Retinal pigment epithelial cell (primary cell): Measurements from ENCODE around the gene PIWIL1.

Experiments used
- DNase-seq: peaks from one replicate; pipeline ENCODE4 v3.0.0-alpha.2; 2010; ENCODE audit warnings: low read depth
- H3K4me3 ChIP-seq: 2 replicates; pipeline ENCODE4 v1.5.1; 2011; ENCODE audit warnings: mild to moderate bottlenecking, low read length, control low read depth, moderate library complexity
- TF ChIP-seq, protein P1 (sequence below): conservative IDR thresholded peaks from 2 replicates; pipeline ENCODE4 v1.5.1; 2011; ENCODE audit warnings: low read depth, low read length, control low read depth, inconsistent platforms

PIWIL1 gene

DNA sequence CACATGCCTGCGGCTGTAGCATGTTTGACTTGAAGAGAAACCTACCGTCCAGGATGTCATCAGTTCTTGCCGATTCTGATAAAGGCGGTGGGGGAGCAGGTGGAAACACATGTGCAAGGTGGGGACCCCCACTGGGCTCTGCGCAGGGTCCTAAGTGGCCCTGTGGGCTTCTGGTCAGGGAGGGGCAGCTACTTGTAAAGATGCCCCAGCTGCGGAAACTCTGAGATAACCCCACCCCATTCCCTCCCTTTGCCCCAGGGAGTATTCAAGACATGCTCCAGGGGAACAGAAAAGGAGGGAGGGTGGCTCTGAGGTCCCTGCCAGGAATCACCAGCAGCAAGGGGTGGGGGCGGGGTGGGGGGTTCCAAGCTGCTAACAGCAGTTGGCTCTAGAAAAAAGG, 67.6 kb downstream of the PIWIL1 start:
- no peak overlapping the region for H3K4me3 ChIP-seq
- DNase-seq, result no peak
- TF ChIP-seq, protein P1, sequence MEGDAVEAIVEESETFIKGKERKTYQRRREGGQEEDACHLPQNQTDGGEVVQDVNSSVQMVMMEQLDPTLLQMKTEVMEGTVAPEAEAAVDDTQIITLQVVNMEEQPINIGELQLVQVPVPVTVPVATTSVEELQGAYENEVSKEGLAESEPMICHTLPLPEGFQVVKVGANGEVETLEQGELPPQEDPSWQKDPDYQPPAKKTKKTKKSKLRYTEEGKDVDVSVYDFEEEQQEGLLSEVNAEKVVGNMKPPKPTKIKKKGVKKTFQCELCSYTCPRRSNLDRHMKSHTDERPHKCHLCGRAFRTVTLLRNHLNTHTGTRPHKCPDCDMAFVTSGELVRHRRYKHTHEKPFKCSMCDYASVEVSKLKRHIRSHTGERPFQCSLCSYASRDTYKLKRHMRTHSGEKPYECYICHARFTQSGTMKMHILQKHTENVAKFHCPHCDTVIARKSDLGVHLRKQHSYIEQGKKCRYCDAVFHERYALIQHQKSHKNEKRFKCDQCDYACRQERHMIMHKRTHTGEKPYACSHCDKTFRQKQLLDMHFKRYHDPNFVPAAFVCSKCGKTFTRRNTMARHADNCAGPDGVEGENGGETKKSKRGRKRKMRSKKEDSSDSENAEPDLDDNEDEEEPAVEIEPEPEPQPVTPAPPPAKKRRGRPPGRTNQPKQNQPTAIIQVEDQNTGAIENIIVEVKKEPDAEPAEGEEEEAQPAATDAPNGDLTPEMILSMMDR, result no peak

DNA sequence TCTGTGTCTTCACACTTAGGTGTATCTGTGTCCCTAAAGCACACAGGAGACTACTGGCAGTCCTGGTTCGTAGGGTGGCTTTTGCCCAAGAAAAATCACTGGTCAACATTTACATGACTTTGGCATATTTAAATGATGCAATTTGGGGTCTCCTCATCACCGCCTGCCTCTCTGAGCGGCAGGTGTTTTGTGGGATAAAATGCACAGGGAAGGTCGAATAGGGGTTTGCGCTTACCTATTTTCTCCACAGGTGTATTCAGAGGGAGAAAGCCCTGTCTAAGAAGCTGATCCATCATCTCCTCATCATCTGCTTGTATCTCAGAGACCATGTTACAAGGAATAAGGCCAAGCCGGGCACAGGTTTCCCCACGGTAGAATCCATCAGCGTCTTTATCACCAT, 74.7 kb downstream of the PIWIL1 start:
- TF ChIP-seq, protein P1, result no peak
- DNase-seq, result no peak
- no peak overlapping the region for H3K4me3 ChIP-seq

DNA sequence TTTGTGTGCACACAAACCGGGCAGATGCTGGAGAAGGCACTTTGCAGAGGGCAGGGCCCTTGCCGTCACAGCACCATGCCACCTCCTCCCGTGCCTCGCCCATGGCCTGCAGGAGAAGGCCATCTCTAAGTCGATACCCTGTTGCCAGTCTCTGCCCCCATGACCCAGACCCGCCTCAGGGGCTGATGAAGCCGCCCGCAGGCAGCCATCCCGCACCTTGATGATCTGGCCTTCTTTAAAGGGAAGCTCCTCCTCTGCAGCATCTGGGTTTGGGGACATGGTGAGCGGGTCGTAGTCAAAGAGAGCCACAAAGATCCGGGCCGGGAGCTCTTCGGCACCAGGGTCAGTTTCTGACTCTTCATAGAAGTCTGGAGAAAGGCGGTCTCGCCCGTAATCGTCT, 76.2 kb downstream of the PIWIL1 start:
- DNase-seq, result no peak
- H3K4me3 ChIP-seq, result no peak overlapping the region
- TF ChIP-seq, protein P1, result no peak

DNA sequence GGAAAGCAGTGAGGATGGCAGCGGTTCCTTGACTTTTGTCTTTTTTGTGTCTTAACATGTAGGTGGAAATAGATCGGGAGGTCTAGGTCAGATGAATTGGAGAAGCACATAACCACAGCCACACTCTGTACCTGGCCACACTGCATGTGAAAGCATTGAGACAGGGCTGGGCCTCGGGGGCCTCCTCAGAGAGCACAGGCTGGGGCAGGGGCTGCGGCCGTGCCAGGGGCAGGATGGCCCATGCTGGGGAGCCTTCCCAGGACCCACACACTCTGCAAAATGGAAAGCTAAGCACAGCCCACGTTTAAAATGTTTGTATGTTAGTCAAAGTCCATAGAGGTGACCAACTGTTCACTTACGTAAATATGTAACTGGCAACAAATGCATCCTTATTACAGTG, 76.7 kb downstream of the PIWIL1 start:
- DNase-seq, result no peak
- H3K4me3 ChIP-seq, result no peak overlapping the region
- TF ChIP-seq, protein P1, result no peak

DNA sequence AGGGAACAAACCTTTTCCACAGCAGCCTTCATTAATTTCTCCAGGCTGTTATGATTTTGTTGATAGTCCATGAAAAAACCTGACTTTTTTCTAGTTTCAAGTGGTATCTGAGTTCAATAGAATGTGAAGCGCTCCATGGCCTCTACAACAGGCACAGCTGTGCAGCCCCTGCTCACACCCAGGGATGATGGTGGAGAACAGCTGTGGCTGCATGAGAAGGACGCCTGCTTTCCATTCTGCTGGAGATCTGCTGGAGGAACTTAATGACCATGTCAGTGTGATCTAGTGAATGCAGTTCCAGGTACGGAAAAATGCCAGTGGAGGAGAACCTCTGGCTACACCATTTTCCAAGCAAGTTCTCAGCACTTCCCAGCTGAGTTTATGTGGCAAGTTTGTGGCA, 80.6 kb downstream of the PIWIL1 start:
- H3K4me3 ChIP-seq, result no peak overlapping the region
- DNase-seq, result no peak
- TF ChIP-seq, protein P1, result no peak

DNA sequence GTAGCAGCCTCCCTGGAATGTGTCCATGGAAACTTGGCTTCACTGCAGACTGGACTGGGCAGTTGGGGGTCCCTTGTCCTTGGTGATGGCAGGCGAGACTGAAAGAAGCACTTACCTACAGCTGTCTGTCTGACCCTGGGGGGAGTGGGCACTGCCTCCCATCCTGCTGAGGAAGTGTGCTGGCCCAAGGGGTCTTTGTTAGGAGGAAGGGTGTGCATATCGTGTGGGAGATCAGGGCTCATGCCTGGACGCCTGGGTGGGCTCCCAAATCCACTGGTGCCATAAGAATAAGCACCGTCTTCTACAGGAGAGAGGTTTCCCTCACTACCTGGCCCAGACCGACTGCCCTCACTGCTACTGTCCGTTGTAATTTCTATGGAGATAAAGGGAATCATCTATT, 81.4 kb downstream of the PIWIL1 start:
- no peak for DNase-seq
- no peak overlapping the region for H3K4me3 ChIP-seq
- TF ChIP-seq, protein P1, result no peak

DNA sequence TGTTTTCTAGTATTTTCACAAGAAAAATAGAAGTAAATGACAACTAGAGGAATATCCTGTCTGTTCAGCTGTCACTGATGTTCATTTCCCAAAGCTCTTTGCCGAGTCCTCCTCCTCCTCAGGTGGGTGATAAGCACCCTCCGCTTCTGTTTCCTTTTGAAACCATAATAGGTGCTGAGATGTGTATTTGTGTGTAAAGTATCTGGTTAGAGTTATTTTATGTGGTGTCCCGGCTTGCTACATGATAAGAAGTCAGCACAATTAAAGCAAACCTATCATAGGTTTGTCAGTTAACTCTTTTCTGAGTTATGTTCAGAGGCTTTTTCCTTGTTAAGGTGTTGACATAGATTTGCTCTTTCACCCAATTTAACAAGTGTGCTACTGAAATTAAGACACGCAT, 82.4 kb downstream of the PIWIL1 start:
- DNase-seq, result no peak
- H3K4me3 ChIP-seq, result no peak overlapping the region
- TF ChIP-seq, protein P1, result no peak
